Activated naive CD4-positive, alpha-beta T cell (primary cell): ENCODE results near the gene SLC1A3.
"Not testable (repeated sequence)": the region's sequence is repeated elsewhere in the genome, so short reads cannot be mapped to it uniquely, and the experiment has no call there.

Source experiments
- DNase-seq, 4 experiments: peaks; one replicate each; lab custom pipeline; 2025; lab: John Stamatoyannopoulos, UW

SLC1A3 gene

DNA sequence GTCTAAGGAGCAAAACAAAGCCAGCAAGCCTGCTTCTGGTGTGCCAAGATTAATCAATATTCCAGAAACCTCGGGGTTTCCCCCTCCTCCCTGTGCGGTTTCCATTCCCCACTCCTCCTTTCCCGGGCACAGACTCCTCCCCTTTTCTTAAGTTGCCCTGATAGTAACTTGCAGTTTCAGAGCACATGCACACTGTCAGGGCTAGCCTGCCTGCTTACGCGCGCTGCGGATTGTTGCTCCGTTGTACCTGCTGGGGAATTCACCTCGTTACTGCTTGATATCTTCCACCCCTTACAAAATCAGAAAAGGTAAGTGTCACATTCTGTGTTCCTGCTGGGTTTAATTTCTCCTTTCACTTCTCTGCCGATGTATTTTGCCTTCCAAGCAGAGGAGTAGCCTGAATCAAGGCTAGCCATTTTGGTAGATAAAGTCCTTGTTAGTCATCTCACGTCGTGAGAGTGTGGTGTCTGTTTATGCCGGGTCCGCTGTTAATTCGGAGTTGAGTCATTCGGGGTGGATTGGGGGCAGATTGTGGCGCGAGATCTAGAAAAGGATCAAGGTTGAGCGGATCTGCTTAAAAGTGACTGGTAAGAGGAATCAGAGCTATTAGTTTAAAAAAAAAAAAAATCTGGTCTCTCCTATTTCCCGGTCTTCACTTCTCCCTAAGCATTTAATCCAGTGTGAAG is at the start of gene SLC1A3:
TSS of gene SLC1A3 (plus strand) at position 179 of the 686 bp plus-strand sequence. CDS start 1,818 bp downstream, outside the sequence.
- DNase-seq, result peak in 1 of 4 experiments; percentile 1

- DNase-seq, result no peak
Observed at GRCh38 chr5:36558641-36559040, 47.8 kb upstream of the SLC1A3 start.

- no peak for DNase-seq
Observed at GRCh38 chr5:36561601-36562000, 44.8 kb upstream of the SLC1A3 start.

GRCh38 chr5:36569491-36569890 is 36.9 kb upstream of the SLC1A3 start:
- DNase-seq, result no peak

DNA sequence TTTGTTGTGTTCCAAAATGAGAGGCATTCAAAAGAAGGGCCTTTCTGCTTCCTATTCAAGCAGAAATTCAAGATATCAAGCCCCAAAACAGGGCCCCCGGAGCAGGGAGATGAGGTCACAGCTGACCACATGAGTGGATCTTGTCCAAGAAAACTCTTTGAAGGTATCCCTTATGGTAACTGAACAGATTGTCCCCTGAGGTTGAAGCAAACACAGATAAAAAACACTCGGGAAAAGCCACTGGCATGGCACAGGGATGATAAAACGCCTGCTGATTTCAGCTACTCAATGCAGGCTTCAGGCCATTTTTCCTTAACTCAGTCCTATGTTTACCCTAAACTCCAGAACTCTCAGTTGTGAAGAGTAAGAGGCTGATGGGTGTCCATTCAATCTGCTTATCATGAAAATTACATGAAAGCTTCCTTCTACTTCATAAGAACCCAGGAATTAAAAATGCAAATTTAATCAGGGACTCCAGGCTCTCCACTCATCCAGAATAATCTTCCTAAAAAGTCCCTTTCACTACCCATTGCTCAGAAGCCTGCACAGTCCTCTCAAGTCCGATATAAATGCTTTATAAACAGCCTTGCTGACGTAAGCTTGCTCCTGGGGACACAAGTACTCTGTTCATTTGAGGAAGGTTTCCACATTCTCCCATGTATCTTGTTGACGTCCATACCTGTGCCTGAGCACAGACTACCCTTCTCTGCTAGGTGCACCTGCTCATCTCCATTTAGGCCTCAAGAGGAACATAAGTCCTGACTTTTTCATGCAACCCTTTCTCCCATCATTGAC is 35.9 kb upstream of the SLC1A3 start:
- DNase-seq, result no peak

GRCh38 chr5:36571401-36572042 is 34.9 kb upstream of the SLC1A3 start:
- DNase-seq, result no peak

DNA sequence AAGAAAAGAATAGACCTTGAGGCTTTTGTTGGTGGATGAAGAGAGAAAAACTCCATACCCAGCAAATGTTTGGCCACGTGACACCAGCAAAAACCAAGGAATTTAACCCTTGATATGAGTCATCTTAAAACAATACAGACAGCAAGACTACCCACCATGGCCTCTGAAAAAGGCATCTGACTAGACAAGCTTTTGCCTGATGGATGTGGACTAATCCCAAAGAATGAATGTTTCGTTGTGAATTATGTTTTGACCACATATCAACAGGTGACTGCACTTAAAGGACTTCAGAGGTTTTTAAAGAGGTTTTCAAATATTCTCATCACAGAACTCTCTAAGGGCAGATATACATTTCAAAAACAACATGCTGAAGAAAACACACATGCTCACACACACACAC is 33.0 kb upstream of the SLC1A3 start:
- DNase-seq, result no peak

DNA sequence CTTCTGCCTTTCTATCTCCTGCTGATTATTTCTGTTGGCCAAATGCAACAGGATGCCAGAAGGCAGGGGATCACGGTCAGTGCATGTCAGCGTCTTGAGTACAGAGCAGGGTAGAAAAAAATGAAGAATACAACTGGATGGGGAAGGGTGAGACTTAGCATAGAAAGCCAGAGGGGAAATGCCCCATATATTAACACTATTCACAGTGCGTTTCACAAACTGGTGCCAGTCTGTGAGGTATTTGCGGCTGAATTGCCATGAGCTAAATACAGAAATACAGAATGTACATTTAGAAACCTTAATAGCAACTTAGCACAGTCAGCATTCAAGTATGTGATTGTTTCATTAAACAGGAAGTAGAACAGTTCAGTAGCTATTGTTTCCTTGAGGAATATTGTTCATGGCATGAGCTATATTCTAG is 31.0 kb upstream of the SLC1A3 start:
- no peak for DNase-seq

DNA sequence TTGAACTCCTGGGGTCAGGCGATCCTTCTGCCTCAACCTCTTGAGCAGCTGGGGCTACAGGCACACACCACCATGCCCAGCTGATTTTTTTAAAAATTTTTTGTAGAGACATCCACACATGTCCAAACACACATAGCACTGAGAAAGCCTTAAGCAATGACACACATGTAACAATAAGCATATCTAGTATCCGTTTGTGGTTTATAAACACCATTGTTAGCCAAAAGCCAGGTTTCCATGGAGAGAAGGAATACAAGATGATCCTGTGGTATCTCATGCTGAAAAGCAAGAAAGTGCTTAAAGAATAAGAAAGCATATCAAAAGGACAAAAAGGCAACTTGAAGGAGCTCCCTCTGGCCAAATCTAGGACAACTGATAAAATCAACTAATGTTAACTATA is 29.7 kb upstream of the SLC1A3 start:
- no peak for DNase-seq

- not testable (repeated sequence) for DNase-seq
Observed at GRCh38 chr5:36579858-36580257, 26.5 kb upstream of the SLC1A3 start.

DNA sequence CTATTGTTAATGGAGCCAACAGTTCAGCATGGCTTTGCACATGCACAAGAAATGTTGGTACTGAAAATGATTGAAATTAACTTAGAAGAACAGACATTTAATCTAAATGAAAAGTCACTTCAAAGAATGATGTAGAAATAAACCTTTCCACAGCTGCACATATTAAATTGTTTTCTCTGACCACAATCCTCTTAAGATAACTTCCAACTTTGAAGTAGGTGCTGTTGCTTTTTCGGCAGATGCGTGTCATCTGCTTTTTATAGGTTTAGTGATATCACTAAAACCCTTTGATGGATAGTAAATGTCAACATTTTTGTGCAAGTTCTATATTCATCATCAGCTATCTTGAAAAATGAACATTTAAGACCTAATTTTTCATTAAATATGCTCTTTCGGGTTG is 25.3 kb upstream of the SLC1A3 start:
- DNase-seq, result no peak

DNA sequence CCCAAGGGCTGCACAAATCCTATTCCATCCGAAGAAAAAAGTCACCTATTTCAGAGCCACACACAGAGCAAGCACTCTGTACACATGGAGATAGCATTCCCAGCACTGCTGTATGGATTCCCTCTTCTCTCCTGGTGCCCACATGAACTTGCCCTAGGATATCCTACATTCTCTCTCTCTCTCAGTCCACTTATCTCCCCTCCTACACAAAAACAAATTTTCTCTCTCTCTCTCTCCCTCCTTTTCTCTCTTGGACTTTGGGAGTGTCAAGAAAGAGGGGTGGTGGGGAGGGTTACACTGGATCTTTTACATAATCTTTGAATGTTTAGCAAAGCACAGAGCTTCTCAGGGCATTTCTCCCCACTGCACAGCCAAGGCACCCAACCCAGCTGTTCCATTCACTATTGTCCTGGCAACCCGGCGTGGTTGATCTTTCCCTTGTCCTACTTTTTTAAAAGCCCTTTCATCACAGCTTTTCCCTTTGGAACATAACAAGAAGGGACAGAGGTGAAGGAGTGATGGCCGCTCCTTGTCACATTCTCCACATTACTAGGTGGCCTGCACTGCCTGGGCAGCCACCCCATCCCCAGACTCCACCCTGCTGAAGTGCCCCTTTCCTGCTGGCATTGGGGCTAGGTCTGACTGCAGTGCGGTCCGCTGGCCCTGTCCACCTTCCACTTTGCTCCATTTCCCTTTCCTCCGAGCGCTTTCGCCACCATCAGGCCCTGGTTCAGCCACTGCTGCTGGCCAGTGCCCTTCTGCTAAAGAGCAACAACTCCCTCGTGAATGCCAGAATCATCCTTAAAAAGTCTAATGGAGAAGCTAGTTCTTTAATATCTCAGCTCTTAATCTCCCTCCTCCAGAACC is 22.2 kb upstream of the SLC1A3 start:
- no peak for DNase-seq

- no peak for DNase-seq
Observed at GRCh38 chr5:36585701-36586100, 20.7 kb upstream of the SLC1A3 start.

DNA sequence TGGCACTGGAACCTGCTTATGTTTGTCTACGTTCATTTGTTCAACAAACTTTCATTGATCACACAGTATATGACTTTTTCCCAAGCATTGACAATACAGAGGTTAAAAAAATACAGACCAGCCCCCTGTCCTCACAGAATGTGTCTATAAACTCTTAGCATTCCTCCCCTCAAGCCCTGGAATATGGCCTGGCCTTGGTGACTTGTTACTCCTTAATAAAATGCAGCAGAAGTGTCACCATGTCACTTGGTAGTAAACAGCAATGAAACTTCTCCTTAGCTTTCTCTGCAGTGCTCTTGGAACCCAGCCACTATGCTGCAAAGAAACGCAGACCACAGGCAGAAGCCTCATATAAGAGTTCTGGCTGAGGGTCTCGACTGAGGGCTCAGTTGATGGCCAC is 19.1 kb upstream of the SLC1A3 start:
- DNase-seq, result no peak

DNA sequence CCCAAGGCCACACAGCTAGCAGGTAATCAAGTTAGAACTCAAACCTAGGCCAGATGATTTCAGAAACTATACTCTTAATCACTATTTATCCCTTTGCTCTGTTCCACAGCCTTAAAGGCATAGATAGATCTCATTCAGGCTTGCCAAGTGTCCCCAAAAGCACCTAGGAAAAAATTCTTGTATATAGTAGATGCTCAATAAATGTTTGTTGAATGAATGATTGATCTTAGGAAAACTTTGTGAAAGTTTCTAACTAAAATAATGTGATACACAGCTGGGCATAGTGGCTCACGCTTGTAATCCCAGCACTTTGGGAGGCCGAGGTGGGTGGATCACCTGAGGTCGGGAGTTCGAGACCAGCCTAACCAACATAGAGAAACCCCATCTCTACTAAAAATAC is 16.7 kb upstream of the SLC1A3 start:
- DNase-seq, result not testable (repeated sequence)

GRCh38 chr5:36590513-36591286 is 15.7 kb upstream of the SLC1A3 start:
- no peak for DNase-seq

DNA sequence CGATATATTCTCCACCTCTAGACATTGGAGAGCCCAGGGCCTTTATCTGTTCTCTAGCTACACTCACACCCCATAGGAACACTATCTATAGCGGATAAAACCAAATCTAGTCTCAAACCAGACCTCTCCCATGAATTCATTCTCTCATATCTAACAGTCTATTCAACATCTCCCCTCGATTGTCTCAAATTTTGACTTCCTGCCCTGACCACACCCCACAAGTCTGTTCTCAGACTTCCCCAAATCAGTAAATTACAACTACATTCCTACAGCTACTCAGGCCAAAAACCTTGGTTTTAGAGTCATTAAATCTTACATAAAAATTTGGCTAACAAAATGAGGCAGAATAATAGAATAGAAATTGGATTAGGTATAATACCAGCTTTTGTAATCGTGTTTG is 12.5 kb upstream of the SLC1A3 start:
- DNase-seq, result no peak

DNA sequence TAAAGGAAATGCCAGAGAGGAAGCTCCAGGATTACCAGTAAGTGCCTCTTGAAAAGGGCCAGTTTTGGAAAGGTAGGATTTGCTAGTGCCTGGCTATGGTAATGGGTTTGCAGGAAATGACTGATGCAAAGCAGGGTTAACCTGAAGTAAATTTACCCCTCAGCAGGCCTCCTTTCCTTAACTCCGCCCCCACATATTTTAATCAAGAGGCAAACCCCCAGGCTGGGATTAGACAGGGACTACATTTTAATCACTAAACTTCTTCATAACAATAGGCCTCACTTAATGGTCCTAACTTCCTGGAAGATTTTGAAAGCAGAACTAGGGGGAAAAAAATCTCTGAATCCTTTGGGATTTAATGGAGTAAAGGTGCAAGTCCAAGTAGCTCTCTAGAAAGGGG is 10.2 kb upstream of the SLC1A3 start:
- DNase-seq, result no peak

- no peak for DNase-seq
Observed at GRCh38 chr5:36596756-36597155, 9.7 kb upstream of the SLC1A3 start.

DNA sequence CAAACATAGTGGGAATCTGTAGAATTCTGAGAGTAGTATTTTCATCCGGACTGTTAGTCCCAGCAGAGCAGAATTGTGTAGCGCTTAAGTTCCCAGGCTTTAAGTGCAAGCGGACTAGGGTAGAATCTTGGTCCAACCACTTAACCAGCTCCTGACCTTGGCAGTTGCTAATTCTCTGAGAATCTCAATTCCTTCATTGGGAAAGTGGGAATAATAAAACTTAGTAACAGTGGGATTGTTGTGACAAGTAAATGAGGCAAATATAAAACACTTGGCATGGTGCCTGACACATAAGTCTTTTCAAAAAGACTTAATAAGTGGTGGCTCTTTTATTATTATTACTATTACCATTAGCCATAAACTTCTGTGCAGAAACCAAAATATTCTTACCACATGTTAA is 8.4 kb upstream of the SLC1A3 start:
- DNase-seq, result no peak
